ENCODE measurements around the gene ST6GALNAC6. TPM values are rescaled to one million over a fixed set of nuclear protein-coding genes. Genes with fewer than 3 reads are reported as not detected.

The ST6GALNAC6 gene
- total RNA-seq, 2 experiments from 2014 or later, result 93.1 to 97.5 TPM

GRCh38 chr9:127925959-127926905 is 26.8 kb upstream of the ST6GALNAC6 start:
- H3K27ac Mint-ChIP-seq, result no peak overlapping the region
- POLR2A ChIA-PET, result no interaction called here
- intact Hi-C loops (cut with DNase I, micrococcal nuclease), result no loop called here

GRCh38 chr9:127924736-127925444 is 25.5 kb upstream of the ST6GALNAC6 start:
- H3K4me3 Mint-ChIP-seq, result peak overlapping the region; percentile 35
- no peak overlapping the region for H3K27ac Mint-ChIP-seq
- peaks cover 25% of the 10 kb centered on the region for H3K4me1 Mint-ChIP-seq (ENCODE audit: low read depth)
- intact Hi-C loops (cut with DNase I, micrococcal nuclease), result no loop called here
- ChIA-PET POLR2A (no interaction called here), CTCF (no interaction called here)
- peaks cover 4% of the 10 kb centered on the region for H3K27me3 Mint-ChIP-seq
- H3K27me3 ChIP-seq (ENCODE audit: control insufficient read depth in 1 of 2, insufficient read depth in 2 of 2, low read length in 2 of 2), result peaks cover 0 to 11% of the 10 kb centered on the region in 2 experiments
- H3K9me3 ChIP-seq (ENCODE audit: control insufficient read depth in 1 of 2, insufficient read depth in 1 of 2, low read length in 2 of 2), result no peaks in the 10 kb centered on the region
- no peak for TF ChIP-seq CTCF (IDR thresholded peaks at IDR 0.05)
- DNase-seq (no peak), ATAC-seq (ENCODE audit: poor library complexity) (no peak)
- no peaks in the 10 kb centered on the region for H3K36me3 ChIP-seq (ENCODE audit: insufficient read depth, low read length)
- H3K36me3 Mint-ChIP-seq (ENCODE audit: low read depth), result no peaks in the 10 kb centered on the region
- H3K4me1 ChIP-seq (ENCODE audit: insufficient read depth, low read length), result peaks cover 49% of the 10 kb centered on the region
- no peaks in the 10 kb centered on the region for H3K9me3 Mint-ChIP-seq
- no peak overlapping the region for H3K27ac ChIP-seq (ENCODE audit: low read depth in 1 of 2, low read length in 2 of 2)
- H3K4me3 ChIP-seq (ENCODE audit: low read length), result no peak overlapping the region

More at GRCh38 chr9:127925959-127926905, 26.8 kb upstream of the ST6GALNAC6 start:
- TF ChIP-seq CTCF (IDR thresholded peaks at IDR 0.05), result no peak
- peaks cover 0 to 11% of the 10 kb centered on the region in 2 experiments for H3K27me3 ChIP-seq (ENCODE audit: control insufficient read depth in 1 of 2, insufficient read depth in 2 of 2, low read length in 2 of 2)
- Mint-ChIP-seq H3K27me3 (peaks cover 4% of the 10 kb centered on the region), H3K9me3 (no peaks in the 10 kb centered on the region), H3K4me1 (ENCODE audit: low read depth) (peaks cover 29% of the 10 kb centered on the region), H3K36me3 (ENCODE audit: low read depth) (no peaks in the 10 kb centered on the region), H3K4me3 (no peak overlapping the region)
- CTCF ChIA-PET, result no interaction called here
- no peak for DNase-seq
- peak overlapping the region; percentile 59 for H3K4me3 ChIP-seq (ENCODE audit: low read length)
- peaks cover 57% of the 10 kb centered on the region for H3K4me1 ChIP-seq (ENCODE audit: insufficient read depth, low read length)
- no peak overlapping the region for H3K27ac ChIP-seq (ENCODE audit: low read depth in 1 of 2, low read length in 2 of 2)
- H3K9me3 ChIP-seq (ENCODE audit: control insufficient read depth in 1 of 2, insufficient read depth in 1 of 2, low read length in 2 of 2), result no peaks in the 10 kb centered on the region
- H3K36me3 ChIP-seq (ENCODE audit: insufficient read depth, low read length), result no peaks in the 10 kb centered on the region
- no peak for ATAC-seq (ENCODE audit: poor library complexity)

- intact Hi-C loops (cut with DNase I, micrococcal nuclease), result no loop called here
These were observed 24.4 kb upstream of the ST6GALNAC6 start for GRCh38 chr9:127923771-127924170.

More at GRCh38 chr9:127923771-127924170, 24.4 kb upstream of the ST6GALNAC6 start:
- Histone ChIP-seq H3K9me3 (ENCODE audit: control insufficient read depth in 1 of 2, insufficient read depth in 1 of 2, low read length in 2 of 2) (no peaks in the 10 kb centered on the region), H3K4me3 (ENCODE audit: low read length) (no peak overlapping the region), H3K36me3 (ENCODE audit: insufficient read depth, low read length) (no peaks in the 10 kb centered on the region), H3K4me1 (ENCODE audit: insufficient read depth, low read length) (peaks cover 48% of the 10 kb centered on the region), H3K27ac (ENCODE audit: low read depth in 1 of 2, low read length in 2 of 2) (no peak overlapping the region), H3K27me3 (ENCODE audit: control insufficient read depth in 1 of 2, insufficient read depth in 2 of 2, low read length in 2 of 2) (peaks cover 0 to 11% of the 10 kb centered on the region in 2 experiments)
- H3K27ac Mint-ChIP-seq, result no peak overlapping the region
- ATAC-seq (ENCODE audit: poor library complexity), result no peak
- H3K27me3 Mint-ChIP-seq, result peaks cover 4% of the 10 kb centered on the region
- H3K4me3 Mint-ChIP-seq, result peak overlapping the region; percentile 43
- ChIA-PET CTCF (interaction anchor here (1.3 kb wide), 1 partner anchor 189 kb away, joined by 6 read pairs; the partner anchor contains the start of gene TOR2A), POLR2A (interaction anchor here (1.6 kb wide), 1 partner anchor 14 kb away, joined by 6 read pairs; the partner anchor contains the start of gene DPM2)
- no peaks in the 10 kb centered on the region for H3K9me3 Mint-ChIP-seq
- no peaks in the 10 kb centered on the region for H3K36me3 Mint-ChIP-seq (ENCODE audit: low read depth)
- H3K4me1 Mint-ChIP-seq (ENCODE audit: low read depth), result peaks cover 22% of the 10 kb centered on the region
- DNase-seq, result no peak
- no peak for TF ChIP-seq CTCF (IDR thresholded peaks at IDR 0.05)

All from CD4-positive, alpha-beta T cell (primary cell).